Glomerular endothelial cell (primary cell): ENCODE results near the gene PCDHGA8. TPM values are rescaled to one million over a fixed set of nuclear protein-coding genes. Genes with fewer than 3 reads are reported as not detected.
"Not testable (repeated sequence)": the region's sequence is repeated elsewhere in the genome, so short reads cannot be mapped to it uniquely, and the experiment has no call there.

ENCODE experiments used
- DNase-seq: peaks from one replicate; pipeline ENCODE4 v3.0.0-alpha.2; 2011; ENCODE audit warnings: low read depth, low spot score; ENCODE audit errors: extremely low read depth
- total RNA-seq: library from RNA; depleted of rRNA; stranded (reverse); fragments of >200 nt; gene quantifications from 2 replicates; pipeline ENCODE4 v1.2.3, GENCODE V29; 2015

The PCDHGA8 gene
- total RNA-seq, 1 donor from 2014 or later, result 2.3 TPM

GRCh38 chr5:141399555-141400258 lies 7.3 kb downstream of the PCDHGA8 start:
- no peak for DNase-seq

- no peak for DNase-seq
Observed at GRCh38 chr5:141402553-141403243, 10.3 kb downstream of the PCDHGA8 start, which contains the start of gene PCDHGA9. Gene PCDHGA9, plus strand, starts transcription at chr5:141402778. Its CDS starts 175 bp downstream, at chr5:141402953.

GRCh38 chr5:141403387-141403786 lies 11.0 kb downstream of the PCDHGA8 start:
- DNase-seq, result no peak

GRCh38 chr5:141407790-141408505 lies 15.5 kb downstream of the PCDHGA8 start, which contains the start of gene PCDHGB6:
Gene PCDHGB6, plus strand, starts transcription at chr5:141408021. Its CDS starts 182 bp downstream, at chr5:141408203.
- not testable (repeated sequence) for DNase-seq

- no peak for DNase-seq
Observed at GRCh38 chr5:141409598-141410306, 17.3 kb downstream of the PCDHGA8 start.

- DNase-seq, result no peak
Observed at GRCh38 chr5:141411575-141411974, 19.1 kb downstream of the PCDHGA8 start.

- DNase-seq, result no peak
Observed at GRCh38 chr5:141412854-141413539, 20.6 kb downstream of the PCDHGA8 start, which contains the start of gene PCDHGA10. Gene PCDHGA10, plus strand, starts transcription at chr5:141412987. Its CDS starts 189 bp downstream, at chr5:141413176.

- DNase-seq, result no peak
Observed at GRCh38 chr5:141413540-141414069, 21.2 kb downstream of the PCDHGA8 start.

DNA sequence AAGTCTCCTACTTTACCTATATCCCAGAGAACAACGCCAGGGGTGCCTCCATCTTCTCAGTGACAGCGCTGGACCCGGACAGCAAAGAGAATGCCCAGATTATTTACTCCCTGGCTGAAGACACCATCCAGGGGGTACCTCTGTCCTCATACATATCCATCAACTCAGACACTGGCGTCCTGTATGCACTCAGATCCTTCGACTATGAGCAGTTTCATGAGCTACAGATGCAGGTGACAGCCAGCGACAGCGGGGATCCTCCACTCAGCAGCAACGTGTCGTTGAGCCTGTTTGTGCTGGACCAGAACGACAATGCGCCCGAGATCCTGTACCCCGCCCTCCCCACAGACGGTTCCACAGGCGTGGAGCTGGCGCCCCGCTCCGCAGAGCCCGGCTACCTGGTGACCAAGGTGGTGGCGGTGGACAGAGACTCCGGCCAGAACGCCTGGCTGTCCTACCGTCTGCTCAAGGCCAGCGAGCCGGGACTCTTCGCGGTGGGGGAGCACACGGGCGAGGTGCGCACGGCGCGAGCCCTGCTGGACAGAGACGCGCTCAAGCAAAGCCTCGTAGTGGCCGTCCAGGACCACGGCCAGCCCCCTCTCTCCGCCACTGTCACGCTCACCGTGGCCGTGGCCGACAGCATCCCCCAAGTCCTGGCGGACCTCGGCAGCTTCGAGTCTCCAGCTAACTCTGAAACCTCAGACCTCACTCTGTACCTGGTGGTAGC lies 22.3 kb downstream of the PCDHGA8 start:
- DNase-seq, result not testable (repeated sequence)

- DNase-seq, result not testable (repeated sequence)
Observed at GRCh38 chr5:141415275-141415618, 22.8 kb downstream of the PCDHGA8 start.

- DNase-seq, result not testable (repeated sequence)
Observed at GRCh38 chr5:141417494-141418172, 25.2 kb downstream of the PCDHGA8 start, which contains the start of gene PCDHGB7. Gene PCDHGB7, plus strand, starts transcription at chr5:141417677. Its CDS starts 183 bp downstream, at chr5:141417860.

GRCh38 chr5:141419074-141419880 lies 26.8 kb downstream of the PCDHGA8 start:
- DNase-seq, result no peak

- no peak for DNase-seq
Observed at GRCh38 chr5:141420855-141421488, 28.5 kb downstream of the PCDHGA8 start, which contains the start of gene PCDHGA11. Gene PCDHGA11, plus strand, starts transcription at chr5:141421051. Its CDS starts 177 bp downstream, at chr5:141421228.

GRCh38 chr5:141421489-141421855 lies 29.0 kb downstream of the PCDHGA8 start:
- DNase-seq, result no peak

DNA sequence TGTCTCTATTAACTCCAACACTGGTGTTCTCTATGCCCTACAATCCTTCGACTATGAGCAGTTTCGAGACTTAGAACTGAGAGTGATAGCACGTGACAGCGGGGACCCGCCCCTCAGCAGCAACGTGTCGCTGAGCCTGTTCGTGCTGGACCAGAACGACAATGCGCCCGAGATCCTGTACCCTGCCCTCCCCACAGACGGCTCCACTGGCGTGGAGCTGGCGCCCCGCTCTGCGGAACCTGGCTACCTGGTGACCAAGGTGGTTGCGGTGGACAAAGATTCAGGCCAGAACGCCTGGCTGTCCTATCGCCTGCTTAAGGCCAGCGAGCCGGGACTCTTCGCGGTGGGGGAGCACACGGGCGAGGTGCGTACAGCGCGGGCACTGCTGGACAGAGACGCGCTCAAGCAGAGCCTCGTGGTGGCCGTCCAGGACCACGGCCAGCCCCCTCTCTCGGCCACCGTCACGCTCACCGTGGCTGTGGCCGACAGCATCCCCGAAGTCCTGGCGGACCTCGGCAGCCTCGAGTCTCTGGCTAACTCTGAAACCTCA lies 30.4 kb downstream of the PCDHGA8 start:
- no peak for DNase-seq

- DNase-seq, result no peak
Observed at GRCh38 chr5:141427783-141428426, 35.5 kb downstream of the PCDHGA8 start.
